ENCODE results near the gene SP7. TPM values are rescaled to one million over a fixed set of nuclear protein-coding genes. Genes with fewer than 3 reads are reported as not detected.

Gene SP7
- total and polyA plus RNA-seq, 9 of the 15 experiments (the other 6 are each of a cell fraction or from before 2014, with no cell fraction given), result 0.04 TPM; not detected in 8

GRCh38 chr12:53299101-53299453, 37.1 kb downstream of the SP7 start (continued):
- TF ChIP-seq, protein P1, sequence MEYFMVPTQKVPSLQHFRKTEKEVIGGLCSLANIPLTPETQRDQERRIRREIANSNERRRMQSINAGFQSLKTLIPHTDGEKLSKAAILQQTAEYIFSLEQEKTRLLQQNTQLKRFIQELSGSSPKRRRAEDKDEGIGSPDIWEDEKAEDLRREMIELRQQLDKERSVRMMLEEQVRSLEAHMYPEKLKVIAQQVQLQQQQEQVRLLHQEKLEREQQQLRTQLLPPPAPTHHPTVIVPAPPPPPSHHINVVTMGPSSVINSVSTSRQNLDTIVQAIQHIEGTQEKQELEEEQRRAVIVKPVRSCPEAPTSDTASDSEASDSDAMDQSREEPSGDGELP (CRISPR knock-in tag; IDR thresholded peaks at IDR 0.05; ENCODE audit: borderline replicate concordance), result 0 out of 2 replicates have a peak, but pooled peaks have one; percentile 47
- peak; percentile 47; the same call in 1 of the 2 replicates for TF ChIP-seq HEY1 (CRISPR knock-in tag; IDR thresholded peaks at IDR 0.05; ENCODE audit: borderline replicate concordance)
- TF ChIP-seq TBP (optimal IDR thresholded peaks at IDR 0.05; ENCODE audit: low read depth, low read length), result no peak
- no peak for TF ChIP-seq ZNF76 (CRISPR knock-in tag; IDR thresholded peaks at IDR 0.05; ENCODE audit: borderline replicate concordance)
- TF ChIP-seq STAG1 (CRISPR knock-in tag; IDR thresholded peaks at IDR 0.05; ENCODE audit: borderline replicate concordance), result no peak
- TF ChIP-seq IRF2 (CRISPR knock-in tag; IDR thresholded peaks at IDR 0.05), result no peak
- TF ChIP-seq, protein P2, sequence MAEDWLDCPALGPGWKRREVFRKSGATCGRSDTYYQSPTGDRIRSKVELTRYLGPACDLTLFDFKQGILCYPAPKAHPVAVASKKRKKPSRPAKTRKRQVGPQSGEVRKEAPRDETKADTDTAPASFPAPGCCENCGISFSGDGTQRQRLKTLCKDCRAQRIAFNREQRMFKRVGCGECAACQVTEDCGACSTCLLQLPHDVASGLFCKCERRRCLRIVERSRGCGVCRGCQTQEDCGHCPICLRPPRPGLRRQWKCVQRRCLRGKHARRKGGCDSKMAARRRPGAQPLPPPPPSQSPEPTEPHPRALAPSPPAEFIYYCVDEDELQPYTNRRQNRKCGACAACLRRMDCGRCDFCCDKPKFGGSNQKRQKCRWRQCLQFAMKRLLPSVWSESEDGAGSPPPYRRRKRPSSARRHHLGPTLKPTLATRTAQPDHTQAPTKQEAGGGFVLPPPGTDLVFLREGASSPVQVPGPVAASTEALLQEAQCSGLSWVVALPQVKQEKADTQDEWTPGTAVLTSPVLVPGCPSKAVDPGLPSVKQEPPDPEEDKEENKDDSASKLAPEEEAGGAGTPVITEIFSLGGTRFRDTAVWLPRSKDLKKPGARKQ (CRISPR knock-in tag; IDR thresholded peaks at IDR 0.05), result no peak
- TF ChIP-seq POLR2H (tag; IDR thresholded peaks at IDR 0.05; ENCODE audit: low read depth), result no peak
- no peak for TF ChIP-seq HDAC2 (IDR thresholded peaks at IDR 0.05)
- no peak for TF ChIP-seq NFXL1 (CRISPR knock-in tag; IDR thresholded peaks at IDR 0.05)
- no peak for TF ChIP-seq NR2F6 (CRISPR knock-in tag; IDR thresholded peaks at IDR 0.05)
- TF ChIP-seq KLF16 (IDR thresholded peaks at IDR 0.05), result no peak
- no peak for TF ChIP-seq NCOA4 (IDR thresholded peaks at IDR 0.05; ENCODE audit: partially characterized antibody)
- no peak for TF ChIP-seq ZFP36 (IDR thresholded peaks at IDR 0.05; ENCODE audit: low read depth, low read length, partially characterized antibody)
- no peak for TF ChIP-seq ZBTB40 (IDR thresholded peaks at IDR 0.05)
- no peak for TF ChIP-seq ZBTB40 (CRISPR knock-in tag; IDR thresholded peaks at IDR 0.05)
- TF ChIP-seq TAF1 (IDR thresholded peaks at IDR 0.05; ENCODE audit: control insufficient read depth, extremely low read depth, insufficient read depth, low read length, severe bottlenecking), result peak; percentile 17

All from K562 (cell line).